GM19324 (cell line): ENCODE measurements around the gene MARCHF9.

Source experiments
- ATAC-seq: cut with Tn5 transposase; IDR thresholded peaks from one replicate; pipeline ENCODE4 v1.9.1; 2021; ENCODE audit warnings: mild to moderate bottlenecking, moderate library complexity; ENCODE audit not compliant: unreplicated experiment, low FRiP score

The MARCHF9 gene

GRCh38 chr12:57724003-57724935 lies 30.6 kb upstream of the MARCHF9 start:
- no peak for ATAC-seq

- ATAC-seq = no peak
Measured at GRCh38 chr12:57724936-57725740, 29.8 kb upstream of the MARCHF9 start.

- no peak for ATAC-seq
Measured at GRCh38 chr12:57725851-57726150, 29.1 kb upstream of the MARCHF9 start.

- ATAC-seq = peak; percentile 57
Measured at GRCh38 chr12:57726151-57726883, 28.6 kb upstream of the MARCHF9 start.

- peak; percentile 8 for ATAC-seq
Measured at GRCh38 chr12:57726884-57727757, 27.8 kb upstream of the MARCHF9 start.

GRCh38 chr12:57727758-57728395 lies 27.0 kb upstream of the MARCHF9 start:
- no peak for ATAC-seq

GRCh38 chr12:57729321-57729844 lies 25.5 kb upstream of the MARCHF9 start:
- no peak for ATAC-seq

GRCh38 chr12:57730336-57731067 lies 24.4 kb upstream of the MARCHF9 start:
- ATAC-seq = no peak

GRCh38 chr12:57731411-57732080 lies 23.4 kb upstream of the MARCHF9 start:
- ATAC-seq = no peak

- no peak for ATAC-seq
Measured at GRCh38 chr12:57732270-57732669, 22.6 kb upstream of the MARCHF9 start.

- ATAC-seq = no peak
Measured at GRCh38 chr12:57732726-57733593, 21.9 kb upstream of the MARCHF9 start.

- ATAC-seq = no peak
Measured at GRCh38 chr12:57733928-57734327, 21.0 kb upstream of the MARCHF9 start.

GRCh38 chr12:57734591-57734990 lies 20.3 kb upstream of the MARCHF9 start:
- no peak for ATAC-seq

GRCh38 chr12:57735198-57735855 lies 19.6 kb upstream of the MARCHF9 start:
- no peak for ATAC-seq

- ATAC-seq = no peak
Measured at GRCh38 chr12:57735952-57736740, 18.8 kb upstream of the MARCHF9 start.
